Gastrocnemius medialis (tissue), 4 donors: ENCODE data around the gene EGR1. TPM values are rescaled to one million over a fixed set of nuclear protein-coding genes. Genes with fewer than 3 reads are reported as not detected.

Source experiments
- ATAC-seq, 2 donors: fragments of 150-250 bp; one replicate each; pipeline ENCODE4 v1.9.1; 2016
- DNase-seq, 2 donors: peaks; one replicate each; pipeline ENCODE4 v3.0.0-alpha.2; 2019
- H3K27ac ChIP-seq, 4 donors: fragments of 200-600 bp; sonication (generic); 1 replicate in 1 of 4; 2 replicates in 3 of 4; pipeline ENCODE4 v1.5.1; 2016 to 2018; ENCODE audit warnings: mild to moderate bottlenecking in 2 of 4, moderate library complexity in 1 of 4
- H3K27me3 ChIP-seq, 3 donors: fragments of 200-600 bp; sonication (generic) in 2 of 3; 1 replicate in 1 of 3; 2 replicates in 2 of 3; pipeline versions ENCODE4 v1.5.1 to v1.6.0; 2016 to 2019; ENCODE audit warnings: mild to moderate bottlenecking in 1 of 3, moderate library complexity in 1 of 3
- H3K36me3 ChIP-seq, 2 donors: fragments of 200-600 bp; sonication (generic) in 1 of 2; one replicate each; pipeline ENCODE4 v1.5.1; 2017 to 2018
- H3K4me1 ChIP-seq, 2 donors: fragments of 200-600 bp; sonication (generic) in 1 of 2; one replicate each; pipeline ENCODE4 v1.5.1; 2016 to 2017; ENCODE audit warnings: mild to moderate bottlenecking in 2 of 2
- H3K4me3 ChIP-seq, 4 donors: fragments of 200-600 bp; sonication (generic) in 3 of 4; 1 replicate in 1 of 4; 2 replicates in 3 of 4; pipeline ENCODE4 v1.5.1; 2016 to 2019; ENCODE audit warnings: mild to moderate bottlenecking in 2 of 4
- H3K9me3 ChIP-seq, 3 donors: fragments of 200-600 bp; sonication (generic) in 2 of 3; 1 replicate in 1 of 3; 2 replicates in 2 of 3; pipeline ENCODE4 v1.5.1; 2016 to 2019
- CTCF ChIP-seq, 5 experiments: fragments of 450-650 bp in 3 of 5; fragments of 200-600 bp in 2 of 5; sonication (generic) in 2 of 5; IDR thresholded peaks in 4 of 5; conservative IDR thresholded peaks in 1 of 5; 1 replicate in 4 of 5; 2 replicates in 1 of 5; pipeline ENCODE4 v1.5.1; 2016 to 2019; ENCODE audit warnings: antibody characterized with exemption in 5 of 5, mild to moderate bottlenecking in 3 of 5, moderate library complexity in 3 of 5
- POLR2A ChIP-seq, 2 donors: fragments of 450-650 bp; IDR thresholded peaks; one replicate each; pipeline ENCODE4 v1.6.1; 2017; ENCODE audit warnings: antibody characterized with exemption in 2 of 2, mild to moderate bottlenecking in 2 of 2, moderate library complexity in 2 of 2
- in situ Hi-C, 4 donors: fragments of 200-750 bp; cut with MboI; loops; one replicate each; pipeline versions ENCODE4 v1.15.0 to v1.8.0; 2017; ENCODE audit warnings: low sequenced_read_pairs in 4 of 4
- intact Hi-C: fragments of 100-400 bp; cut with DNase I; formaldehyde crosslinking; loops from one replicate; pipeline ENCODE4 v1.15.1; 2023; ENCODE audit warnings: low total_unique reads
- total RNA-seq, 4 donors: library from RNA; depleted of rRNA; stranded (reverse); fragments of >200 nt; gene quantifications; one replicate each; pipeline versions ENCODE4 v1.1.0 to v1.2.3, GENCODE V29; 2016

EGR1 gene
- total RNA-seq, 4 donors from 2014 or later, result 1.1 to 16.4 (median 7.2) TPM

DNA sequence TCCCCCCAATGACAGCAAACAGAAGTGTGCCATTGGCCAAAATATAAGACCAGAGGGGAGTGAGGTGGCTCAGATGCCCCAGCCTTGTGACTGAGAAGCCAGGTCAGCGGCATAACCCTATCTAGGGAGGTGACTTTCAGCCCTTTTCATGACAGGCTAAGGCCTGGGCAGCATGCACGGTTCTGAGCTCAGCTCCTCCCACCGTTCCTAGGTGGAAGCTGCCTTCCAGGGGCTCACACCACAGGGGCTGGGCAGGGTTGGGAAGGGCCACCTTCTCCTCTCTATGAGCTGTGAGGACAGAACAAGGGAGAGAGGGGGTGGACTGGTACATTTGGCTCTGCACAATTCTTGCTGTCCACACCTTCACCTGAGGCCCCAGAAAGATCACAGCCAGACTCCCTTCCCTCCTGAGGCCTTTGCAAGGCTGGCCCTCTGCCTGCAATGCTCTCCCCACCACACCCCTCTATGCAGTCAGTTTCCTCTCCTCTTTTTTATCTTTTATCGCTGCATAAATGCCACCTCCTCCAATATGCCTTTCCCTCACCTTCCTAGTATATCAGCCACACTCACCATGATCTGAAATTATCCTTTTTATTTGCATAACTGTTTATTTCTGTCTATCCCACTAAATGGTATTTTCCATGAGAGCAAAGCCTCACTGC lies 5.1 kb upstream of the EGR1 start:
- Histone ChIP-seq H3K27ac (no peak overlapping the region), H3K9me3 (no peaks in the 10 kb centered on the region), H3K27me3 (no peaks in the 10 kb centered on the region), H3K4me3 (no peak overlapping the region), H3K36me3 (no peaks in the 10 kb centered on the region), H3K4me1 (peaks cover 8% of the 10 kb centered on the region in 2 donors)
- no peak for DNase-seq
- ATAC-seq, result no peak
- intact Hi-C loops, result loop anchor here (10.0 kb wide), 1 partner anchor 805 kb away; no protein-coding TSS in a partner anchor
- no peak for TF ChIP-seq CTCF (IDR thresholded peaks at IDR 0.05 in 4 of 5, conservative IDR thresholded peaks at IDR 0.05 in 1 of 5)
- in situ Hi-C loops, result loop anchor here in 1 of 4 donors (5.0 kb wide), 1 partner anchor 42 kb away; no protein-coding TSS in a partner anchor

DNA sequence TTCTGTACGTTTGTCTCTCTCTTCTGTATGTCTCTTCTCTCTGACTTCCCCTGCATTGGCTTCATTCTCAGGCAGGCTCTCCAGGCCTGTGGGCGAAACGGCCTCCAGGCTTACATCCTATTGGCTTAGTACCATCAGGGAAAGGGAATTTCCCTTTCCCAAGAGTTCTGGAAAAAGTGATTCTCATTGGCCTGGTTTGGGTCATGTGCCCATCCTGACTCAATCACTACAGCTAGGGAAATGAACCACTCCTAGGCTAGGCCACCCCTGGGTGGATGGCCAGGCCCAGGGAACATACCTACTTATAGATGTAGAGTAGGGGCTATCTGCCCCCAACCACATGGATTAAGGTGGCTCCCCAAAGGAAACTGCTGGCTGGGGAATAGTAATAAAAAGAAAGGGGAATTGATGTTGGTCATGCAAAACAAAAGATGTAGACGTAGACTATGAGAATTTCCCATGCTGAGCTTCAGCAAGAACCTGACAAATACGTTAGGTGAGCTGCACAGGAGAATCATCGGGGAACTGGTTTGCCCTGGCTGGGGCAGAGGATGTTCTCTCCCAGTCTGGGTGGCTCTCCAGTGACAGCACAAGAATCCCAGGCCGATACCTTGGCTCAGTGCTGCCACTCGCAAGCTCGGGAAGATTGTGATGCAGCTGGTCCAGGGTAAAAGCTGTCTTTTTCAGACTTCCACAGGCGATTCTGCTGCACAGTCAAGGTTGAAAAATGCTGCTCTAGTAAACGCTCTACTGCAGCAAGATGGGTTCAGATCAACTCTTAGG lies 3.7 kb upstream of the EGR1 start:
- in situ Hi-C loops, result loop anchor here in 1 of 4 donors (5.0 kb wide), 1 partner anchor 41 kb away; no protein-coding TSS in a partner anchor
- DNase-seq (no peak), ATAC-seq (no peak)
- TF ChIP-seq CTCF (IDR thresholded peaks at IDR 0.05 in 4 of 5, conservative IDR thresholded peaks at IDR 0.05 in 1 of 5), result no peak
- TF ChIP-seq POLR2A (IDR thresholded peaks at IDR 0.05), result no peak
- Histone ChIP-seq H3K4me3 (no peak overlapping the region), H3K9me3 (no peaks in the 10 kb centered on the region), H3K27ac (peak overlapping the region in 1 of 4 donors; percentile 1), H3K4me1 (peaks cover 14 to 18% of the 10 kb centered on the region in 2 donors), H3K27me3 (peaks cover 0 to 6% (median 0%) of the 10 kb centered on the region in 3 donors), H3K36me3 (no peaks in the 10 kb centered on the region)
- intact Hi-C loops, result loop anchor here (10.0 kb wide), 1 partner anchor 803 kb away; no protein-coding TSS in a partner anchor

DNA sequence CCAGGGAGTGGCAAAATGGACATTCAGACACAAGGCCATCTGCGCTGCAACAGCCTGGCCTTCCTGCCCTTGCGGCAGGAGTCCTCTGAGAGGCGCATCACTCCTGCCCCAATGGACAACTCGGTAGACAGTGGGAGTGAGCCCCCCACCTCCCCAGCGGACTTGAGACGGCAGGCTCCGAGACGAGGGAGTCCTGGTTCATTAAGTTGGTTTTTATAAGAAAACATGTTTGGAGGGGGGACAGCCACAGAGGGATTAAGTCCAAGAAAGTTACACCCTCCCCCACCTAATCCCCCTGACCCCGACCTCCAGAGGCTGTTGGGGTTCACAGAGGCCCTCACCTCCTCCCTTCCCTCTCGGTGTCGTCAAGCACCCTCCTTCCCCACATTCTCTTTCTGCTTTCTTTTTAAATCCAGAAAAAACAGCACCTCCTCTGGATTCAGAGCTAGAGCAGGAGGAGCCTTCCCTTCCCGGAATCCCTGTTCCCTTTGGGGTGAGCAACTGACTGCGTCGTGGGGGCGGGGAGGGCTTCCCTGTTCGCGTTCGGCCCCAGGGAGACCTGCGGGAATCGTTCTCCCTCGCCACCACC lies 1.8 kb upstream of the EGR1 start:
- no peak for TF ChIP-seq CTCF (IDR thresholded peaks at IDR 0.05 in 4 of 5, conservative IDR thresholded peaks at IDR 0.05 in 1 of 5)
- no peak for TF ChIP-seq POLR2A (IDR thresholded peaks at IDR 0.05)
- peak; percentile 5 to 7 for ATAC-seq
- DNase-seq, result no peak

GRCh38 chr5:138464008-138464387 lies 1.3 kb upstream of the EGR1 start:
- peak; percentile 53 to 58 for ATAC-seq
- H3K4me3 ChIP-seq, result peak overlapping the region; percentile 78 to 98 (median 90)
- intact Hi-C loops, result loop anchor here (1.0 to 10.0 kb wide), 3 partner anchors 38 to 801 kb away; partner anchors contain the start of gene HSPA9

More for the DNA sequence above, 1.8 kb upstream of the EGR1 start:
- H3K4me1 ChIP-seq, result peaks cover 14 to 22% of the 10 kb centered on the region in 2 donors
- in situ Hi-C loops (loop anchor here in 1 of 4 donors (5.0 kb wide), 1 partner anchor 39 kb away; no protein-coding TSS in a partner anchor), intact Hi-C loops (loop anchor here (1.0 to 10.0 kb wide), 3 partner anchors 39 to 801 kb away; partner anchors contain the start of gene HSPA9)
- H3K4me3 ChIP-seq, result peak overlapping the region; percentile 78 to 98 (median 90)
- peaks cover 0 to 6% (median 0%) of the 10 kb centered on the region in 3 donors for H3K27me3 ChIP-seq
- H3K27ac ChIP-seq, result peak overlapping the region; percentile 94 to 99 (median 96)
- no peaks in the 10 kb centered on the region for H3K36me3 ChIP-seq
- no peaks in the 10 kb centered on the region for H3K9me3 ChIP-seq

More at GRCh38 chr5:138464008-138464387, 1.3 kb upstream of the EGR1 start:
- Histone ChIP-seq H3K27me3 (peaks cover 0 to 6% (median 0%) of the 10 kb centered on the region in 3 donors), H3K36me3 (no peaks in the 10 kb centered on the region), H3K9me3 (no peaks in the 10 kb centered on the region), H3K4me1 (peaks cover 14 to 22% of the 10 kb centered on the region in 2 donors), H3K27ac (peak overlapping the region; percentile 94 to 99 (median 96))
- DNase-seq, result peak; percentile 80 to 91
- in situ Hi-C loops, result loop anchor here in 1 of 4 donors (5.0 kb wide), 1 partner anchor 38 kb away; no protein-coding TSS in a partner anchor
- peak in 1 of 2 donors; percentile 26 for TF ChIP-seq POLR2A (IDR thresholded peaks at IDR 0.05)
- TF ChIP-seq CTCF (IDR thresholded peaks at IDR 0.05 in 4 of 5, conservative IDR thresholded peaks at IDR 0.05 in 1 of 5), result peak; percentile 95 to 99 (median 96)
